GM12878 (cell line): ENCODE results near the gene OR52N2. TPM values are rescaled to one million over a fixed set of nuclear protein-coding genes. Genes with fewer than 3 reads are reported as not detected.

Experiments used
- ATAC-seq: fragments of 200-7000 bp; cut with Tn5 transposase; 3 replicates; pipeline ENCODE4 v1.9.1; 2020; ENCODE audit warnings: mild to moderate bottlenecking, moderate library complexity
- BruUV-seq: library from RNA; stranded (reverse); fragments of 400-500 nt; replicated peaks from 2 replicates; lab custom pipeline; 2021; lab: Mats Ljungman, UMichigan
- CTCF ChIA-PET: fragments of 300-600 bp; sonication (Branson Sonifier 250); formaldehyde crosslinking; extraction: SDS; loops from one replicate; lab custom pipeline; 2021; ENCODE audit warnings: inconsistent platforms; lab: Yijun Ruan, JAX
- POLR2A ChIA-PET: fragments of 350-600 bp; formaldehyde crosslinking; extraction: SDS; loops from one replicate; lab custom pipeline; 2021; ENCODE audit warnings: inconsistent platforms; lab: Charles Lee
- RAD21 ChIA-PET: fragments of 300-600 bp; sonication (Branson Sonifier 250); formaldehyde crosslinking; loops from one replicate; lab custom pipeline; 2023; ENCODE audit warnings: antibody characterized with exemption; ENCODE audit not compliant: unreplicated experiment; lab: Charles Lee
- SMC1A ChIA-PET: fragments of 300-600 bp; sonication (Branson Sonifier 250); formaldehyde crosslinking; loops from one replicate; lab custom pipeline; 2023; ENCODE audit not compliant: unreplicated experiment, uncharacterized antibody; lab: Charles Lee
- DNase-seq: peaks from one replicate; pipeline ENCODE4 v3.0.0-alpha.2; 2011; ENCODE audit warnings: low read depth, low spot score
- FAIRE-seq: peaks from 3 replicates; lab custom pipeline; 2011; peaks lifted over from hg19 to GRCh38; lab: Jason Lieb, UNC
- H2AFZ ChIP-seq: 2 replicates; pipeline ENCODE4 v1.6.0; 2011; ENCODE audit warnings: low read depth, low read length, control low read depth; ENCODE audit not compliant: control insufficient read depth
- H3K27ac ChIP-seq: 2 replicates; pipeline ENCODE4 v1.5.1; 2011; ENCODE audit warnings: control low read depth; ENCODE audit not compliant: control insufficient read depth, insufficient read depth
- H3K27me3 ChIP-seq, 2 experiments: replicated peaks in 1 of 2; 2 replicates each; pipeline versions ENCODE4 v1.6.0 to v1.6.1; 2011; ENCODE audit warnings: low read length in 1 of 2; ENCODE audit not compliant: control insufficient read depth in 2 of 2, insufficient read depth in 2 of 2
- H3K36me3 ChIP-seq, 2 experiments: 2 replicates each; pipeline ENCODE4 v1.5.1; 2011; ENCODE audit warnings: low read length in 1 of 2; ENCODE audit not compliant: control insufficient read depth in 2 of 2, insufficient read depth in 2 of 2
- H3K4me1 ChIP-seq: 2 replicates; pipeline ENCODE4 v1.6.1; 2011; ENCODE audit warnings: mild to moderate bottlenecking, low read length, moderate library complexity, mixed read lengths; ENCODE audit not compliant: control insufficient read depth, insufficient read depth
- H3K4me2 ChIP-seq: 2 replicates; pipeline ENCODE4 v1.6.0; 2011; ENCODE audit warnings: control low read depth; ENCODE audit not compliant: control insufficient read depth, insufficient read depth
- H3K4me3 ChIP-seq: fragments of 200-600 bp; sonication (generic); 2 replicates; pipeline ENCODE4 v1.5.1; 2016
- H3K79me2 ChIP-seq: 2 replicates; pipeline ENCODE4 v1.6.0; 2011; ENCODE audit warnings: low read length; ENCODE audit not compliant: control insufficient read depth, insufficient read depth
- H3K9ac ChIP-seq: 2 replicates; pipeline ENCODE4 v1.8.0; 2011; ENCODE audit warnings: low read length, control low read depth, mixed read lengths; ENCODE audit not compliant: control insufficient read depth, insufficient read depth
- H3K9me3 ChIP-seq: replicated peaks from 3 replicates; pipeline ENCODE4 v1.5.1; 2011; ENCODE audit warnings: mild to moderate bottlenecking, low read length; ENCODE audit not compliant: control insufficient read depth, insufficient read depth
- H4K20me1 ChIP-seq: 2 replicates; pipeline ENCODE4 v1.6.0; 2011; ENCODE audit not compliant: control insufficient read depth, insufficient read depth
- BHLHE40 ChIP-seq, 2 experiments: fragments of 450-650 bp in 1 of 2; IDR thresholded peaks; 2 replicates each; pipeline ENCODE4 v1.6.1; 2011 to 2017; ENCODE audit warnings: low read depth in 2 of 2, borderline replicate concordance in 1 of 2, improper control_type of control experiment in 1 of 2, low read length in 1 of 2, mild to moderate bottlenecking in 1 of 2
- BMI1 ChIP-seq: fragments of 450-650 bp; IDR thresholded peaks from 2 replicates; pipeline ENCODE4 v1.6.1; 2016; ENCODE audit warnings: mild to moderate bottlenecking, moderate library complexity, borderline replicate concordance
- CHD2 ChIP-seq: IDR thresholded peaks from 2 replicates; pipeline ENCODE4 v1.6.1; 2011; ENCODE audit warnings: low read depth, low read length, improper control_type of control experiment, borderline replicate concordance
- DPF2 ChIP-seq: fragments of 450-650 bp; IDR thresholded peaks from 2 replicates; pipeline ENCODE4 v1.6.1; 2017; ENCODE audit warnings: mild to moderate bottlenecking
- E4F1 ChIP-seq: fragments of 450-650 bp; IDR thresholded peaks from 2 replicates; pipeline ENCODE4 v1.6.1; 2018; ENCODE audit warnings: borderline replicate concordance, mild to moderate bottlenecking; ENCODE audit not compliant: partially characterized antibody
- FOXK2 ChIP-seq: fragments of 450-650 bp; IDR thresholded peaks from 2 replicates; pipeline ENCODE4 v1.6.1; 2017; ENCODE audit warnings: mild to moderate bottlenecking, moderate library complexity
- FOXM1 ChIP-seq: IDR thresholded peaks from 2 replicates; pipeline ENCODE4 v1.6.1; 2012; ENCODE audit warnings: low read depth, mild to moderate bottlenecking, inconsistent platforms, low read length, moderate library complexity
- IKZF2 ChIP-seq, 2 experiments: fragments of 450-650 bp; IDR thresholded peaks; 2 replicates each; pipeline ENCODE4 v1.6.1; 2017; ENCODE audit warnings: mild to moderate bottlenecking in 2 of 2, moderate library complexity in 2 of 2
- JUNB ChIP-seq: IDR thresholded peaks from 2 replicates; pipeline ENCODE4 v1.6.1; 2016; ENCODE audit warnings: antibody characterized with exemption, mild to moderate bottlenecking
- KDM1A ChIP-seq: fragments of 200-600 bp; sonication (generic); IDR thresholded peaks from 2 replicates; pipeline ENCODE4 v1.6.1; 2016; ENCODE audit warnings: borderline replicate concordance
- MYB ChIP-seq: fragments of 150-350 bp; IDR thresholded peaks from 2 replicates; pipeline ENCODE4 v1.6.1; 2014; ENCODE audit warnings: mild to moderate bottlenecking, low read depth, low read length, borderline replicate concordance
- NFIC ChIP-seq: IDR thresholded peaks from 2 replicates; pipeline ENCODE4 v1.6.1; 2012; ENCODE audit warnings: low read depth, mild to moderate bottlenecking, inconsistent platforms, low read length, moderate library complexity
- NR2C1 ChIP-seq: fragments of 450-650 bp; IDR thresholded peaks from 2 replicates; pipeline ENCODE4 v1.6.1; 2017; ENCODE audit warnings: antibody characterized with exemption, mild to moderate bottlenecking, moderate library complexity
- POLR2AphosphoS2 ChIP-seq: IDR thresholded peaks from 2 replicates; pipeline ENCODE4 v1.6.1; 2011; ENCODE audit warnings: low read depth, mild to moderate bottlenecking, low read length, improper control_type of control experiment, moderate library complexity
- POU2F2 ChIP-seq: IDR thresholded peaks from 3 replicates; pipeline ENCODE4 v1.6.1; 2011; ENCODE audit warnings: low read depth, mild to moderate bottlenecking, low read length, borderline replicate concordance
- SRF ChIP-seq, 2 experiments: IDR thresholded peaks; 2 replicates each; pipeline ENCODE4 v1.6.1; 2011; ENCODE audit warnings: low read depth in 2 of 2, low read length in 2 of 2, mild to moderate bottlenecking in 1 of 2, moderate library complexity in 1 of 2
- STAT1 ChIP-seq: fragments of 450-650 bp; conservative IDR thresholded peaks from 2 replicates; pipeline ENCODE4 v1.6.1; 2014; ENCODE audit warnings: antibody characterized with exemption, mild to moderate bottlenecking
- WRNIP1 ChIP-seq: IDR thresholded peaks from 2 replicates; pipeline ENCODE4 v1.6.1; 2011; ENCODE audit warnings: low read depth, low read length, improper control_type of control experiment, borderline replicate concordance
- WGBS: methylation state at CpG from one replicate; pipeline ENCODE4 v1.1.6; 2016; ENCODE audit warnings: low lambda C conversion rate; ENCODE audit not compliant: insufficient replicate concordance, insufficient coverage; ENCODE audit errors: missing lambda C conversion rate; 5-methylcytosine and 5-hydroxymethylcytosine counted together
- in situ Hi-C: fragments of 300-500 bp; cut with MboI; formaldehyde crosslinking; loops from 9 replicates; pipeline ENCODE4 v1.14.3; 2018; ENCODE audit warnings: mixed read lengths
- intact Hi-C: fragments of 100-400 bp; cut with micrococcal nuclease; formaldehyde crosslinking; loops from one replicate; pipeline ENCODE4 v1.14.2; 2022; ENCODE audit not compliant: unreplicated experiment
- polyA plus RNA-seq, 11 experiments: library from polyadenylated mRNA; depleted of rRNA in 4 of 11; unstranded in 6 of 11; stranded (reverse) in 5 of 11; fragments of >200 nt; fragmentation: Nextera tagmentation in 4 of 11; fragmentation: Illumina TruSeq in 1 of 11; extraction: Ambion mirVana in 4 of 11; extraction: Trizol in 1 of 11; gene quantifications; 1 replicate in 1 of 11; 2 replicates in 10 of 11; pipeline versions ENCODE4 v1.2.1 to v1.2.3, GENCODE V29; 2011 to 2016; ENCODE audit warnings: inconsistent platforms in 2 of 11, missing spikeins in 2 of 11, low read depth in 1 of 11
- total RNA-seq, 4 experiments: library from RNA; depleted of rRNA in 3 of 4; stranded (reverse); fragments of >200 nt in 3 of 4; fragmentation: Illumina TruSeq in 1 of 4; extraction: Trizol in 1 of 4; gene quantifications; 2 replicates each; pipeline versions ENCODE4 v1.2.1 to v1.2.3, GENCODE V29; 2013 to 2021

Gene OR52N2
- total and polyA plus RNA-seq, 10 of the 15 experiments (the other 5 are each of a cell fraction or from before 2014, with no cell fraction given) = 0.06 to 0.42 (median 0.24) TPM; not detected in 5

GRCh38 chr11:5833446-5833845 is 24.7 kb downstream of the OR52N2 start:
- CTCF ChIA-PET = no interaction called here
- Histone ChIP-seq H3K4me1 (no peaks in the 10 kb centered on the region), H3K27me3 (no peaks in the 10 kb centered on the region), H3K4me3 (no peak overlapping the region), H3K4me2 (no peak overlapping the region), H3K27ac (no peak overlapping the region), H3K9ac (no peak overlapping the region), H4K20me1 (no peaks in the 10 kb centered on the region), H3K9me3 (no peaks in the 10 kb centered on the region), H3K36me3 (no peaks in the 10 kb centered on the region), H2AFZ (no peak overlapping the region), H3K79me2 (no peaks in the 10 kb centered on the region)
- FAIRE-seq = no peak
- POLR2A ChIA-PET = no interaction called here
- WGBS = 0% methylated on average over 2 of the region's 2 CpGs
- intact Hi-C loops = no loop called here
- TF ChIP-seq SRF (IDR thresholded peaks at IDR 0.05; ENCODE audit: low read depth in 2 of 2, low read length in 2 of 2) (no peak), FOXK2 (no peak), BHLHE40 (IDR thresholded peaks at IDR 0.05; ENCODE audit: borderline replicate concordance in 1 of 2, low read depth in 2 of 2, low read length in 1 of 2) (no peak), MYB (no peak), NFIC (no peak), DPF2 (no peak), STAT1 (no peak)
- no peak for DNase-seq
- SMC1A ChIA-PET = no interaction called here
- RAD21 ChIA-PET = no interaction called here
- no TSS peak for BruUV-seq
- no peak for ATAC-seq
- in situ Hi-C loops = no loop called here

- no TSS peak for BruUV-seq
- H3K4me3 ChIP-seq = no peak overlapping the region
- H3K9ac ChIP-seq = no peak overlapping the region
- intact Hi-C loops (no loop called here), in situ Hi-C loops (no loop called here)
- ChIA-PET CTCF (no interaction called here), POLR2A (no interaction called here), SMC1A (no interaction called here), RAD21 (no interaction called here)
- H4K20me1 ChIP-seq = no peaks in the 10 kb centered on the region
- H3K27me3 ChIP-seq = no peaks in the 10 kb centered on the region
- no peak for FAIRE-seq
- no peak for ATAC-seq
- H3K27ac ChIP-seq = no peak overlapping the region
- WGBS = 97% methylated on average over 2 of the region's 2 CpGs
- H2AFZ ChIP-seq = no peak overlapping the region
- no peaks in the 10 kb centered on the region for H3K36me3 ChIP-seq
- H3K4me1 ChIP-seq = no peaks in the 10 kb centered on the region
- H3K4me2 ChIP-seq = no peak overlapping the region
- no peak for DNase-seq
- no peaks in the 10 kb centered on the region for H3K9me3 ChIP-seq
- H3K79me2 ChIP-seq = no peaks in the 10 kb centered on the region
- no peak for TF ChIP-seq IKZF2 (IDR thresholded peaks at IDR 0.05)
- TF ChIP-seq E4F1 = no peak
- no peak for TF ChIP-seq CHD2
- no peak for TF ChIP-seq NR2C1
- TF ChIP-seq BMI1 = no peak
- TF ChIP-seq WRNIP1 = no peak
- no peak for TF ChIP-seq FOXM1
- TF ChIP-seq POLR2AphosphoS2 = no peak
- no peak for TF ChIP-seq POU2F2
- TF ChIP-seq KDM1A = no peak
- no peak for TF ChIP-seq JUNB
Observed at GRCh38 chr11:5837695-5838094, 29.0 kb downstream of the OR52N2 start.
